ENCODE data around the gene ELAVL2.

Gene ELAVL2

GRCh38 chr9:23769307-23769935 lies 56.6 kb downstream of the ELAVL2 start:
- DNase-seq (ENCODE audit: low spot score), result no peak

- DNase-seq (ENCODE audit: low spot score), result no peak
Observed at GRCh38 chr9:23768861-23769260, 57.2 kb downstream of the ELAVL2 start.

- DNase-seq (ENCODE audit: low spot score), result no peak
Observed at GRCh38 chr9:23766613-23767012, 59.4 kb downstream of the ELAVL2 start.

GRCh38 chr9:23765561-23765960 lies 60.5 kb downstream of the ELAVL2 start:
- no peak for DNase-seq (ENCODE audit: low spot score)

GRCh38 chr9:23764219-23764618 lies 61.8 kb downstream of the ELAVL2 start:
- DNase-seq (ENCODE audit: low spot score), result no peak

GRCh38 chr9:23754551-23754950 lies 71.5 kb downstream of the ELAVL2 start:
- DNase-seq (ENCODE audit: low spot score), result no peak

GRCh38 chr9:23752859-23753258 lies 73.2 kb downstream of the ELAVL2 start:
- DNase-seq (ENCODE audit: low spot score), result no peak

GRCh38 chr9:23751633-23752032 lies 74.4 kb downstream of the ELAVL2 start:
- no peak for DNase-seq (ENCODE audit: low spot score)

- no peak for DNase-seq (ENCODE audit: low spot score)
Observed at GRCh38 chr9:23750808-23751207, 75.2 kb downstream of the ELAVL2 start.

GRCh38 chr9:23747088-23748075 lies 78.7 kb downstream of the ELAVL2 start:
- DNase-seq (ENCODE audit: low spot score), result no peak

- DNase-seq (ENCODE audit: low spot score), result no peak
Observed at GRCh38 chr9:23746317-23746716, 79.7 kb downstream of the ELAVL2 start.

- DNase-seq (ENCODE audit: low spot score), result no peak
Observed at GRCh38 chr9:23743036-23743435, 83.0 kb downstream of the ELAVL2 start.

GRCh38 chr9:23741351-23741750 lies 84.7 kb downstream of the ELAVL2 start:
- no peak for DNase-seq (ENCODE audit: low spot score)

- no peak for DNase-seq (ENCODE audit: low spot score)
Observed at GRCh38 chr9:23740531-23740930, 85.5 kb downstream of the ELAVL2 start.

GRCh38 chr9:23739753-23740152 lies 86.3 kb downstream of the ELAVL2 start:
- DNase-seq (ENCODE audit: low spot score), result no peak

GRCh38 chr9:23736293-23736692 lies 89.7 kb downstream of the ELAVL2 start:
- no peak for DNase-seq (ENCODE audit: low spot score)

- DNase-seq (ENCODE audit: low spot score), result no peak
Observed at GRCh38 chr9:23733495-23734078, 92.5 kb downstream of the ELAVL2 start.

GRCh38 chr9:23731353-23731752 lies 94.7 kb downstream of the ELAVL2 start:
- no peak for DNase-seq (ENCODE audit: low spot score)

- DNase-seq (ENCODE audit: low spot score), result no peak
Observed at GRCh38 chr9:23730364-23730763, 95.7 kb downstream of the ELAVL2 start.

- no peak for DNase-seq (ENCODE audit: low spot score)
Observed at GRCh38 chr9:23728736-23729135, 97.3 kb downstream of the ELAVL2 start.

- no peak for DNase-seq (ENCODE audit: low spot score)
Observed at GRCh38 chr9:23725279-23725946, 100.6 kb downstream of the ELAVL2 start.

GRCh38 chr9:23723672-23724071 lies 102.4 kb downstream of the ELAVL2 start:
- no peak for DNase-seq (ENCODE audit: low spot score)

Measured in HuH-7 (cell line).